H9 (cell line): ENCODE data around the gene TNFSF9. TPM values are rescaled to one million over a fixed set of nuclear protein-coding genes. Genes with fewer than 3 reads are reported as not detected.

Experiments
- DNase-seq: peaks from one replicate; pipeline ENCODE4 v3.0.0-alpha.2; 2017
- H2AFZ ChIP-seq: one replicate; pipeline ENCODE4 v1.6.1; 2013; ENCODE audit warnings: mild to moderate bottlenecking, low read length, control low read depth, moderate library complexity
- H2AK5ac ChIP-seq: 2 replicates; pipeline ENCODE4 v1.6.1; 2013; ENCODE audit warnings: low read length, control low read depth, mixed read lengths; ENCODE audit not compliant: insufficient read length
- H2BK120ac ChIP-seq: one replicate; pipeline ENCODE4 v1.6.1; 2013; ENCODE audit warnings: low read depth, mild to moderate bottlenecking, low read length, control low read depth, inconsistent platforms; ENCODE audit not compliant: poor library complexity, severe bottlenecking
- H2BK12ac ChIP-seq: 2 replicates; pipeline ENCODE4 v1.6.1; 2013; ENCODE audit warnings: low read length, control low read depth, mixed read lengths, low read depth; ENCODE audit not compliant: insufficient read length
- H2BK15ac ChIP-seq: 2 replicates; pipeline ENCODE4 v1.6.1; 2013; ENCODE audit warnings: low read depth, low read length, control low read depth
- H2BK20ac ChIP-seq: one replicate; pipeline ENCODE4 v1.6.1; 2013; ENCODE audit warnings: low read depth, mild to moderate bottlenecking, low read length, control low read depth, inconsistent platforms; ENCODE audit not compliant: poor library complexity, severe bottlenecking
- H2BK5ac ChIP-seq: 2 replicates; pipeline ENCODE4 v1.6.1; 2013; ENCODE audit warnings: low read length, control low read depth, mixed read lengths; ENCODE audit not compliant: insufficient read length
- H3K14ac ChIP-seq: 2 replicates; pipeline ENCODE4 v1.6.1; 2013; ENCODE audit warnings: low read length, control low read depth; ENCODE audit not compliant: insufficient read depth
- H3K18ac ChIP-seq: 2 replicates; pipeline ENCODE4 v1.6.1; 2013; ENCODE audit warnings: low read depth, mild to moderate bottlenecking, mixed read lengths, low read length, control low read depth; ENCODE audit not compliant: insufficient read length
- H3K23ac ChIP-seq: 2 replicates; pipeline ENCODE4 v1.6.1; 2013; ENCODE audit warnings: low read length, control low read depth, mixed read lengths, low read depth; ENCODE audit not compliant: insufficient read length
- H3K23me2 ChIP-seq: 2 replicates; pipeline ENCODE4 v1.6.1; 2013; ENCODE audit warnings: low read depth, mild to moderate bottlenecking, mixed read lengths, low read length, control low read depth; ENCODE audit not compliant: insufficient read length, poor library complexity, severe bottlenecking
- H3K27ac ChIP-seq: 2 replicates; pipeline ENCODE4 v1.5.1; 2013; ENCODE audit warnings: low read length, control low read depth, mixed read lengths, low read depth; ENCODE audit not compliant: insufficient read length
- H3K27me3 ChIP-seq: 2 replicates; pipeline ENCODE4 v1.6.1; 2013; ENCODE audit warnings: low read length, control low read depth, inconsistent platforms; ENCODE audit not compliant: insufficient read depth
- H3K4ac ChIP-seq: 2 replicates; pipeline ENCODE4 v1.6.1; 2013; ENCODE audit warnings: low read depth, mild to moderate bottlenecking, control low read depth, inconsistent platforms, low read length, moderate library complexity
- H3K4me1 ChIP-seq: 2 replicates; pipeline ENCODE4 v1.6.1; 2013; ENCODE audit warnings: low read length, control low read depth, inconsistent platforms; ENCODE audit not compliant: insufficient read depth
- H3K4me2 ChIP-seq: 2 replicates; pipeline ENCODE4 v1.6.1; 2013; ENCODE audit warnings: low read length, control low read depth, mixed read lengths; ENCODE audit not compliant: insufficient read length, insufficient read depth
- H3K56ac ChIP-seq: 2 replicates; pipeline ENCODE4 v1.6.1; 2013; ENCODE audit warnings: low read depth, mild to moderate bottlenecking, mixed read lengths, low read length, control low read depth; ENCODE audit not compliant: insufficient read length
- H3K79me1 ChIP-seq: 2 replicates; pipeline ENCODE4 v1.6.1; 2013; ENCODE audit warnings: low read depth, mild to moderate bottlenecking, moderate library complexity, low read length, control low read depth, inconsistent platforms; ENCODE audit not compliant: insufficient read depth, poor library complexity, severe bottlenecking
- H3K79me2 ChIP-seq: 2 replicates; pipeline ENCODE4 v1.6.1; 2013; ENCODE audit warnings: low read length, control low read depth, inconsistent platforms; ENCODE audit not compliant: insufficient read depth
- H3K9ac ChIP-seq: 2 replicates; pipeline ENCODE4 v1.6.1; 2013; ENCODE audit warnings: low read length, control low read depth, mixed read lengths; ENCODE audit not compliant: insufficient read length; ENCODE audit errors: extremely low read depth
- H3K9me3 ChIP-seq: one replicate; pipeline ENCODE4 v1.6.1; 2013; ENCODE audit warnings: low read depth, low read length, inconsistent platforms; ENCODE audit not compliant: control insufficient read depth
- H3T11ph ChIP-seq: one replicate; pipeline ENCODE4 v1.6.1; 2013; ENCODE audit warnings: mild to moderate bottlenecking, low read length, control low read depth, inconsistent platforms
- H4K20me1 ChIP-seq: one replicate; pipeline ENCODE4 v1.6.1; 2013; ENCODE audit not compliant: control insufficient read depth, insufficient read length, insufficient read depth
- H4K5ac ChIP-seq: 2 replicates; pipeline ENCODE4 v1.6.1; 2013; ENCODE audit warnings: low read depth, mild to moderate bottlenecking, mixed read lengths, low read length, control low read depth; ENCODE audit not compliant: insufficient read length
- H4K8ac ChIP-seq: replicated peaks from 2 replicates; pipeline ENCODE4 v1.6.1; 2013; ENCODE audit warnings: low read length, control low read depth, mixed read lengths, low read depth; ENCODE audit not compliant: insufficient read length
- H4K91ac ChIP-seq: 2 replicates; pipeline ENCODE4 v1.6.1; 2013; ENCODE audit warnings: low read depth, mild to moderate bottlenecking, moderate library complexity, mixed read lengths, low read length, control low read depth; ENCODE audit not compliant: insufficient read length
- H3K27ac Mint-ChIP-seq, 3 experiments: 2 replicates in 2 of 3; 3 replicates in 1 of 3; pipeline ENCODE4 v1.8.0; 2020 to 2021; ENCODE audit warnings: mixed read lengths in 3 of 3, mild to moderate bottlenecking in 1 of 3, moderate library complexity in 1 of 3
- H3K27me3 Mint-ChIP-seq: 2 replicates; pipeline ENCODE4 v1.8.0; 2021; ENCODE audit warnings: low read depth, mild to moderate bottlenecking, moderate library complexity, mixed read lengths
- H3K36me3 Mint-ChIP-seq, 3 experiments: 2 replicates in 2 of 3; 3 replicates in 1 of 3; pipeline ENCODE4 v1.8.0; 2020 to 2021; ENCODE audit warnings: low read depth in 3 of 3, mixed read lengths in 3 of 3; ENCODE audit not compliant: insufficient read depth in 1 of 3
- H3K4me1 Mint-ChIP-seq, 2 experiments: 2 replicates each; pipeline ENCODE4 v1.8.0; 2020; ENCODE audit warnings: mixed read lengths in 2 of 2
- H3K4me3 Mint-ChIP-seq, 2 experiments: 2 replicates in 1 of 2; 3 replicates in 1 of 2; pipeline ENCODE4 v1.8.0; 2020 to 2021; ENCODE audit warnings: mild to moderate bottlenecking in 2 of 2, mixed read lengths in 2 of 2, moderate library complexity in 1 of 2
- H3K9me3 Mint-ChIP-seq, 2 experiments: 2 replicates in 1 of 2; 3 replicates in 1 of 2; pipeline ENCODE4 v1.8.0; 2020; ENCODE audit warnings: mild to moderate bottlenecking in 2 of 2, mixed read lengths in 2 of 2, moderate library complexity in 1 of 2
- CTCF ChIP-seq: fragments of 200-600 bp; sonication (generic); conservative IDR thresholded peaks from 3 replicates; pipeline ENCODE4 v1.8.0; 2021; ENCODE audit warnings: antibody characterized with exemption, mild to moderate bottlenecking
- WGBS: extraction: QIAGEN DNeasy Blood & Tissue Kit; methylation state at CpG from one replicate; pipeline ENCODE4 v1.1.7; 2013; ENCODE audit warnings: missing lambda C conversion rate, low lambda C conversion rate, mixed read lengths; ENCODE audit not compliant: insufficient read length; ENCODE audit errors: extremely low coverage; 5-methylcytosine and 5-hydroxymethylcytosine counted together
- total RNA-seq: library from RNA; stranded (reverse); gene quantifications from 2 replicates; pipeline ENCODE4 v1.2.1, GENCODE V29; 2021

TNFSF9 gene
- total RNA-seq, 1 experiment from 2014 or later = 1.9 TPM

GRCh38 chr19:6531956-6532243, 1.1 kb downstream of the TNFSF9 start:
- Histone ChIP-seq H3K27ac (no peak overlapping the region), H3K23me2 (peaks cover 22% of the 10 kb centered on the region), H3K23ac (no peak overlapping the region), H2AK5ac (no peak overlapping the region), H3K4ac (no peak overlapping the region), H4K8ac (no peak overlapping the region), H3K79me2 (no peaks in the 10 kb centered on the region), H3K79me1 (no peaks in the 10 kb centered on the region), H4K20me1 (no peaks in the 10 kb centered on the region), H4K5ac (no peak overlapping the region), H2BK12ac (no peak overlapping the region), H2BK15ac (no peak overlapping the region), H3T11ph (no peak overlapping the region), H3K27me3 (peaks cover 13% of the 10 kb centered on the region; the same call in 1 of the 2 replicates), H3K18ac (no peak overlapping the region), H3K4me2 (peak overlapping the region; percentile 81), H2BK120ac (no peak overlapping the region), H3K14ac (no peak overlapping the region), H2BK20ac (no peak overlapping the region), H3K9me3 (no peaks in the 10 kb centered on the region), H4K91ac (no peak overlapping the region), H3K4me1 (peaks cover 6% of the 10 kb centered on the region; the same call in 1 of the 2 replicates), H2BK5ac (no peak overlapping the region), H2AFZ (no peak overlapping the region), H3K9ac (no peak overlapping the region), H3K56ac (no peak overlapping the region)
- Mint-ChIP-seq H3K4me1 (peaks cover 32 to 38% of the 10 kb centered on the region in 2 experiments), H3K9me3 (peaks cover 3 to 14% of the 10 kb centered on the region in 2 experiments), H3K4me3 (peak overlapping the region; percentile 70 to 78), H3K27ac (0 out of 7 replicates have a peak overlapping the region, but pooled peaks of 1 of the 3 experiments have one; percentile 5), H3K27me3 (peaks cover 72% of the 10 kb centered on the region), H3K36me3 (peaks cover under 1 to 10% (median 8%) of the 10 kb centered on the region in 3 experiments; a peak in 6 of 7 replicates)
- TF ChIP-seq CTCF = no peak
- DNase-seq = no peak
- WGBS = no CpG with 5 or more reads among the region's 5 CpGs
